GM18508 (cell line): ENCODE results near the gene NPC2.

Experiments used
- ATAC-seq: cut with Tn5 transposase; IDR thresholded peaks from one replicate; pipeline ENCODE4 v1.9.1; 2021; ENCODE audit warnings: moderate number of reproducible peaks; ENCODE audit not compliant: insufficient read depth, unreplicated experiment

NPC2 gene

DNA sequence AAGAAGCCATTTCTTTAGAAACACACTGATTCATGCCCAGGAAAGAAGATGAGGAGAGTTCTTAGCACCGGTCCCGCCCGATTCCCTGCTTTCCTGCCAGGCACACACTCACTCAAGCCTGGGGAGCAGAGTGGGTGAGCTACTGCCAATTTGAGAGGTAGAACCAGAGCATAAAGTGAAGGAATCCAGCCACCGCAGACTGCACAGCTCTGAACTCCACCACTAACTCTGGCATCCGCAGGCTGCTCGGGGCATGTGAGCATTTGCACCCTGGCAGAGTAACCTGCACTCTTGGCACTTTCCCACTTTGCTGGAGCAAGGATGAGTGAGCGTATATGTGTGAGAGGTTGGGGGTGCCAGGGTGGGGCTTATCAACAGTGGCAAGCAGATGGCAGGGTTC, 63.1 kb downstream of the NPC2 start:
- no peak for ATAC-seq
